GM21515 (cell line): ENCODE data around the gene CLDN20.
"Not testable (repeated sequence)": the region's sequence is repeated elsewhere in the genome, so short reads cannot be mapped to it uniquely, and the experiment has no call there.

Source experiments
- ATAC-seq: cut with Tn5 transposase; IDR thresholded peaks from one replicate; pipeline ENCODE4 v1.9.1; 2021; ENCODE audit not compliant: unreplicated experiment

The CLDN20 gene

DNA sequence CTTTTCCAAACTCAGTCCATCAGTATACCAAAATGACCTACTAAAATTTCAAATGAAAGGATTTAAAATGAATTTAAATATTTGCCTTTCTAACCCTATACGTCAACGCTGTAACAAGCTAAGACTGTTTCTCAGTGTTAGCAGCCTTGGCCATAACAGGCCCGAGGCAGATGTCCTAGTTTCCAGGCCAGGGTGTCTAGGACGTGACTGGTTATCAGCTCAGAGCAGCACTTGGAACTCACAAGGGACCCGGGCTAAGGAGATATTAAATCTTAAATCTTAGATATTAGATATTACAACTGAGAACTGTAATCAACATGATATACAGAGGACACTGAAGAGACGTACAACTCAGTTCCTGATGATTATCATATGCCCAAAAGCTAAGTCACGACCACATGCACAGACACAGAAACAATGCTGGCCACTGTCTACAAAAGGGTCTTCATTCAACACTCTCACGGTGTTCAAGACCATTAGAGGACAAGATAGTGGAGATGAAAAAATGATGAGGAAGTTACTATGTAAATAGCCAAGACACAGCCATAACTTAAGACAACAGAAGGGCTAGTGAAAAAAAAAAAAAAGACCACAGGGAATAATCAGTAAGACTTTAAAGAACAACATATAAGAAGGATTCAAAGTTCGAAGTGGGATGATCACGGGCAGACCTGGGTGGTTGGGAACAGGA is at the start of gene CLDN20:
TSS of gene CLDN20 (plus strand) at position 641 of the 691 bp plus-strand sequence. CDS start 11,707 bp downstream, outside the sequence.
- no peak for ATAC-seq

DNA sequence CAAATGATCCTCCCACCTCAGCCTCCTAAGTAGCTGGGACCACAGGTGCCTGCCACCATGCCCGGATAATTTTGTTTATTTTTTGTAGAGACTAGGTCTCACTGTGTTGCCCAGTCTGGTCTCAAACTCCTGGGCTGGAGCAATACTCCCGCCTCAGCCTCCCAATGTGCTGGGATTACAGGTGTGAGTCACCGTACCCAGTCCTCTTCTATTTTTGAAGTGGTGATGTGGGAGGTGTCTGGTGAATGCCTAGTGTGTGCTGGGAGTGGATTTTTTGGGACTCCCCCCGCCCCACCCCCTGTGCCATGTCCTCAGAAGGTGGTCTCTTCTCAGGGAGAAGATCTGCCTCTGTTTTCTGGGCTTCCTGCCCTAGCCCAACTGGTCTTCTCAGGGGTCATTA is 47.9 kb upstream of the CLDN20 start:
- ATAC-seq, result no peak

DNA sequence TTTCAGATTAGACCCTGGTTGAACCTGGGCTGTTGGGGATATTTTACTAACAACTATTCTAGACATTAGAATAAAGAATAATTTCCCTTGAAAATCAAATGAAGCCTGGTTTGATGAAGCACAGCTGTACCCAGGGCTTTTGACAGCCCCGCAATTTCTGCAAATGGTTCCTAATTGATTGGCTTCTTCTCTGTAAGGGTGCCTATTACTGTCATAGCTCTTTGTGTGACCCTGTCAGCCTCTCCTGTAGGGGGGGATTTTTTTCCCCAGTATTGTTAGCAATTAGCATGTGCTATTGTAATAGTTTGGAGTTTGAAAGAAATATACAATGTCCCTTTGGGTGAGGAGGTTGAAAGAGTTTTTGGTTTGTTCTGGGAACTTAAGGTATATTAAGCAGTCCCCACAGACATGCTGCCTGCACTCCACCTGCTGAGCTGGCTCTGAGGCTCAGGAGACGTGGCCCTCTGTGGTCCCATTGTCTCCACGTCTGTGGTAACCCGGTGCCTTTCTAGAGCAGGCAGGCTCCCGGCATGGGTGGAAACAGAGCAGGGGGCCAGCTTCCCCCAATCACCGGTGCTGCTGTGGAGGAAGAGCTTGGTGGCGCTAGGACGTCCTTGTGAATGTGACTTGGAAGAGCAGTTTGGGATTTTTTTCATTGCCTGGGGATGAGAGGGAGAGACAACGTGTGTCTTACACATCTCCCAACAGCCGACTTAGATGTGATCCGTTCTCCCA is 47.3 kb upstream of the CLDN20 start:
- ATAC-seq, result no peak

- not testable (repeated sequence) for ATAC-seq
Measured at GRCh38 chr6:155218711-155219110, 45.1 kb upstream of the CLDN20 start.

GRCh38 chr6:155219299-155219698 is 44.5 kb upstream of the CLDN20 start:
- no peak for ATAC-seq

- no peak for ATAC-seq
Measured at GRCh38 chr6:155219858-155220301, 43.9 kb upstream of the CLDN20 start.

GRCh38 chr6:155221086-155221485 is 42.7 kb upstream of the CLDN20 start:
- no peak for ATAC-seq

DNA sequence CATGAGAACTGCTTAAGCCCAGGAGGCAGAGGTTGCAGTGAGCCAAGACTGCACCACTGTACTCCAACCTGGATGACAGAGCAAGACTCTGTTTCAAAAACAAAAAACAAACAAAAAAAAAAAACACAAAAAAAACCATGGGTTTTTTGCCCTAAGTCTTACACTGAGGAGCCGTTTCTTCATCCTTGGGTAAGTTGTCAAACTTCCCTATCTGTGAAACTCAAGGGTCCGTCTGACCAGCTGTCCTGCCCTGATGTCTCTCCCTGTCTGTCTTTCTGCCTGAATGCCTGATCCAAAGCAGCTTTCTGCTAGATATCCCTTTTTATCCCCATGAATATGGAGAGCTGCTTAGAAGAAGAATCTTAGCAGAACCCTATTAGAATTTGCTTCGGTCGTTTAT is 41.3 kb upstream of the CLDN20 start:
- no peak for ATAC-seq

DNA sequence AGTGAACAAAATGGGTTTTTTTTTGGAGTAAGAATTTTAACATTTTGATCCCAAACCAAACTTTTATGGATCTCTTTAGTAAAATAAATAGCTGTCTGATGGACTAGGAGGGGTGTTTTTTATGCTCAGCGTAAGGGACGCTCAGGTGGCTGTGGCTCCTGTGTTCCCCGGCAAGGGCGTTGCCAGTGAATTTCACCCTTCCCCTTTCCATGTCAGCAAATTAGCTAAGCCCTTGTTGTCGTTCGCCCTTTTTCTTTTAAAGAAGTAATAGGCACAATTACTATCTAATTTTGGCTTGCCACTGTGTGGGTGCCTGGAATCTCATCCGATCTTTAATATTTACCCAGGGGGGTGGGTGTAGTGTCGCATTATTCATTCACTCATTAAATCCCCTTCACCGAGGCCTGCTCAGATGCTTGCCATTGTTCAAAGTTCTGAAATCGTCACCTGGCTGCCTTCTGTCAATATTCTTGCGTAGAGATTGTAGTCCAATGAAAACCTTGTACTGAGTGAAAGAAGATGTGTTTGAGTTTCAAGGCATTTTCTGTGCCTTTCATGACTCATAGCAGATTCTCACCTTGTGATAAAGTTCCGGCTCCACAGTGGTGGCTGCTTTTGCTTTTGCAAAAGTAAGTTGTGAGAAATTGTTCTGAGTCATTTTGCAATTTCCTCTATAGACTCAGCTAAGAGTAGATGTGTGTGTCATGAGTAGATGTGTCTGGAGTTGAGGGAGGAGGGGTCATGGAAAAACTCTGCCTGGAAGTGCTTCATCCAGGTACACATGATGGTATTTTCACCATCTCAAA is 40.0 kb upstream of the CLDN20 start:
- peak; percentile 97 for ATAC-seq

GRCh38 chr6:155224618-155225017 is 39.2 kb upstream of the CLDN20 start:
- no peak for ATAC-seq

- no peak for ATAC-seq
Measured at GRCh38 chr6:155227046-155227445, 36.8 kb upstream of the CLDN20 start.

GRCh38 chr6:155228546-155229166 is 35.2 kb upstream of the CLDN20 start:
- no peak for ATAC-seq

GRCh38 chr6:155230975-155231374 is 32.8 kb upstream of the CLDN20 start:
- not testable (repeated sequence) for ATAC-seq

DNA sequence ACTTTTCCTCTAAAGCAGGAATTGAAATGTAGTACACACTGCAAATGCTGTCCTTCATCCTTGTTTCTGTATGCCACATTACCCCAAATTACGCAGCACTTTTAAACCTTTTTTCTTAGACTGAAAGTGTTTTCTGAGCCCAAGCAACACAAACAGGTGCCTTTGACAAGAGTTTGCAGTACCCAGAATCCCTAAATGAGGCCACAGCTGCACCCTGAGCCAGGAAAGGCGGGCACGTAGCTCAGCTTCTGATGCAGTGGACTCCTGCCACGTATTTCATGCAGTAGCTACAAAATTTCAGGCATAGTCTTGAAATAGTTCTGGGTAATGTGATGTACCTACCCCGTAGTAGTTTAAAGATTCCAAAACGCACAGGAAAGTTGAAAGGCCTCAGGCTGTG is 31.0 kb upstream of the CLDN20 start:
- no peak for ATAC-seq

DNA sequence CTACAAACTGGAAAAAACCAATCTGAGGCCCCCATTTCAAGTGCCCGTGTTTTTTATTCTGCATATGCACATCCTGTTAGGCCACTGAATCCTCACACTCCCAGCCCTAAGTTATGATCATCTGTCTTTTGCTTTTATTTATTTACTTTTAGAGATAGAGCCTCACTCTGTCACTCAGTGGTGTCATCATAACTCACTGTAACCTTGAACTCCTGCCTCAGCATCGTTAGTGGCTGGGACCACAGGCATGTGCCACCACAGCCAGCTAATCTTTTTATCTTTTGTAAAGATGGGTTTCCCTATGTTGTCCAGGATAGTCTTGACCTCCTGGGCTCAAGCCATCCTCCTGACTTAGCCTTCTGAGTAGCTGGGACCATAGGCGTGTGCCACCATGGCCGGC is 29.6 kb upstream of the CLDN20 start:
- no peak for ATAC-seq

DNA sequence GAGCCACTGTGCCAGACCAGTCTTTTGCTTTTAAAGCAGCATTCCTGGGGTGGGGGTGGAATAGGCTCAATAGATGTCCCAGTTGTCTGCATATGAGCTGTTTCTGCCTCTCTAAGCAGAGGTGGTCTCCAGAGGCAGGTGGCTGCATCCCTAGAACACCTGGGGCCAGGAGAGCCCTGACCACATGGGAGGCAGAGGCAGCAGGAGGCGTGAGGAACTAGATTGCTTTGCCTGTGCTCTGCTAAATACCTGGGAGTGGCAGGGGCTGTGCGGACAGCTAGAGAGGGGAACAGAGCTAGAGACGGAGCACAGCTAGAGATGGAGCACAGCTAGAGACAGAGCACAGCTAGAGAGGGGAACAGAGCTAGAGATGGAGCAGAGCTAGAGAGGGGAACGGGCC is 29.1 kb upstream of the CLDN20 start:
- ATAC-seq, result no peak

- no peak for ATAC-seq
Measured at GRCh38 chr6:155235087-155235486, 28.7 kb upstream of the CLDN20 start.

- ATAC-seq, result no peak
Measured at GRCh38 chr6:155237613-155238012, 26.2 kb upstream of the CLDN20 start.

DNA sequence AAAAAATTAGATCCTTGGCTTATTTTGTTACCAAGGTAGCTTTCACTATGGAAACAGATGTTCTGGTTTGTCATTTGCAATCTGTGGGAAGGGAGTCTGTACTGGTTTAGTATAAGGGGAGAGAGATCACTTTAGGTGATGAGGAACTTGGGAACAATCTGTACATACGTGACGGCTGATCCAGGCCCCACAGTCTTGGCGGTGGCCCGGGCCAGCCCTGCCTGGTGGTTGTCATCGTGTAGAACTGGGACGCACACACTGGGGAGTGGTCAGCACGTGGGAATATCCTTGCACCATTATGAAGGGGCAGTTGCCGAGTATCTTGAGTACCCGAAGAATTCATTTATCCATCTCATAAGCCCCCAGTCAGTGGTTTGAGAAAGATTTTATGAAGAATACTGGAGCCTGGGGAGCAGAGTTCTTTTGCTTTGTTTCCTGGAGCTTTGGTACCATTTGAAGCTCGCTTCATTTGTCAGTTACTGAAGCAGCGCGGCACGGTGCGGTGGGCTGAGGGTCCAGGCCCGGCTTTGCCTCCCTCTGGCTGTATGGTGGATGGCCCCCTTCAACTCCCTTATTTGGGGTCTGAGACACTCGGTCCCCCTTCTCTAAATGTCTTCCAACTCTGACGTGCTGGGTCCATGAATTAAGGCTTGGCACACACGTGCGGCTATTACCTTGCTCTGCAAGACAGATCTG is 22.8 kb upstream of the CLDN20 start:
- ATAC-seq, result no peak

DNA sequence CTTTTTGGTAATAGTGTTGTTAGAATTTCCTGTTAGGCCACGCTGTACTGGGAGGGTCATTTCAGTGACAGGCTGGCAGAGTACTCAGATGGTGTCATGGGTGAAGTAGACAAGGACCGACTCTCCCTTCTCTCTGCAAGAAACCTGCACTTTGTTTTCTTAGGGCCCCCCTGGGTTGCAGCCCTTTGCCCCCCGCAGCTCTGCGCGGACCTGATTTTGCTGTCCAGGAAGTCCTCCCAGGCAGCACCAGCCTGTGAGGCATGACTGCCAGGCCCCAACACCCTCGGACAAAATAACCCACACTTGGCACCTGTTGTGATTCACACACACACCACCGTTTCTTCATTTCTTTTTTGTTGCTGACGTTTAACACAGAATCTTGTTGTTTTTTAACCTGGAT is 21.8 kb upstream of the CLDN20 start:
- no peak for ATAC-seq

- ATAC-seq, result no peak
Measured at GRCh38 chr6:155244434-155244833, 19.4 kb upstream of the CLDN20 start.
